GM12875 (cell line): ENCODE data around the gene AGXT.

Source experiments
- H3K4me3 ChIP-seq: one replicate; pipeline ENCODE4 v1.5.1; 2011; ENCODE audit warnings: low read depth, low read length, control low read depth
- TF ChIP-seq, protein P1 (sequence below): IDR thresholded peaks from 2 replicates; pipeline ENCODE4 v1.5.1; 2011; ENCODE audit warnings: low read depth, mild to moderate bottlenecking, control low read depth, inconsistent platforms, low read length, moderate library complexity, borderline replicate concordance; ENCODE audit not compliant: insufficient read depth

AGXT gene

DNA sequence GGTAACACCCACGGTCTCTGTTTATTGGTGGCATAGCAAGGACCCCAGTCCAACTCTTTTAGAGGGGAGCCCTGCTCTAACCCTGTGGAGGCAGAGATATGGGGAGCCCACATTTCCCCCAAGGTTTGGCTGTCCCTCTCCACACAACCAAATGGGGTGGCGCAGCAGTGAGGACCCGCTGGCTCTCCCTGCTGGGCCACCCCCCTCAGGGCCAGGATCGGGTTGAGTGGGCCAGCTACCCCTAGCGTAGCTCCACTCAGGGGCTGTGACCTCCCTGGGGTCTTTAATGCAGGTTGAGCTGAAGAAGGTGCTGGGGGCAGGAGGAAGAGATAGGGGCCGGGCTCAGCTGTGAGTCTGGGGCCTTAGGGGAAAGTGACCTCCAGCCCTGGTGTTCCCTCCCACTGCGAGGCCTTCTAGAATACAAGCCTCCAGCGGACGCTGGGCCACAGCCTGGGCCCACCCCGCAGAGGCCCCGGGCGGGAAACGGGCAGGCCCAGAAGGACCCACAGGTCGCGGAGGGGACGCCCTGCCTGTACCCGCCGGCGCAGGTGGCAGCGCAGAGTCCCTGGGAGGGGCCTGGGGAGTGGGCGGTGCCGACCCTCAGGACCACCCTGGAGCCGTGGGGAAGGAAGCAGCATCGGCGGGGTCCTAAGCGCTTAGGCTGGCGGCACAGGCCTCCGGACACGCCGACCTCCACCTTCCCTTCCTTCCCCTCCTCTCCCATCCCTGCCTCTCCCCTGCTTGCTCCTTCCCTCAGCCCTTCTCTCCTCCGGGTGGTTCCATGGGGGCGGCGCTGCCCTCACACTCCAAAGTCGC lies 47.1 kb downstream of the AGXT start:
- TF ChIP-seq, protein P1, sequence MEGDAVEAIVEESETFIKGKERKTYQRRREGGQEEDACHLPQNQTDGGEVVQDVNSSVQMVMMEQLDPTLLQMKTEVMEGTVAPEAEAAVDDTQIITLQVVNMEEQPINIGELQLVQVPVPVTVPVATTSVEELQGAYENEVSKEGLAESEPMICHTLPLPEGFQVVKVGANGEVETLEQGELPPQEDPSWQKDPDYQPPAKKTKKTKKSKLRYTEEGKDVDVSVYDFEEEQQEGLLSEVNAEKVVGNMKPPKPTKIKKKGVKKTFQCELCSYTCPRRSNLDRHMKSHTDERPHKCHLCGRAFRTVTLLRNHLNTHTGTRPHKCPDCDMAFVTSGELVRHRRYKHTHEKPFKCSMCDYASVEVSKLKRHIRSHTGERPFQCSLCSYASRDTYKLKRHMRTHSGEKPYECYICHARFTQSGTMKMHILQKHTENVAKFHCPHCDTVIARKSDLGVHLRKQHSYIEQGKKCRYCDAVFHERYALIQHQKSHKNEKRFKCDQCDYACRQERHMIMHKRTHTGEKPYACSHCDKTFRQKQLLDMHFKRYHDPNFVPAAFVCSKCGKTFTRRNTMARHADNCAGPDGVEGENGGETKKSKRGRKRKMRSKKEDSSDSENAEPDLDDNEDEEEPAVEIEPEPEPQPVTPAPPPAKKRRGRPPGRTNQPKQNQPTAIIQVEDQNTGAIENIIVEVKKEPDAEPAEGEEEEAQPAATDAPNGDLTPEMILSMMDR = no peak
- no peak overlapping the region for H3K4me3 ChIP-seq

DNA sequence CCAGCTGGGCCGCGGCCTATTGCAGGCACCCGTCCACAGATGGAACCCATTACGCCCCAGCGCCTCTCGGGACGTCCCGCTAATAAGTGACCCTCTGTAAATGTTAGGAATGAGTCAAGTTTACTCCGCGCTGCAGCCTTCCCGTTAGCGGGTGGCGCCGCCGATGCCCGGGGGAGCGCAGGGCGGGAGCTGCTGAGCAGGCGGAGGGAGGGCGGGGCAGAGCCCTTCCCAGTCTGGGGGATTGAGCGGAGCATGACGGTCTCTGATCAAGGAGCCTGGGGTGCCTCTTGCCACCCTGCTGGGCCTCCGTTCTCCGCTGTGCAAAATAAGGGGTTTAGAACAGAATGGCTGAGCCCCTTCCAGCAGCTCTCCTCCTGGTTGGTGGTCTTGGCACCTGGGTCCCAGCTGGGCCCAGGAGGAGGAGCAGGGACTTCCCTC lies 48.0 kb downstream of the AGXT start:
- no peak overlapping the region for H3K4me3 ChIP-seq
- TF ChIP-seq, protein P1 = no peak

DNA sequence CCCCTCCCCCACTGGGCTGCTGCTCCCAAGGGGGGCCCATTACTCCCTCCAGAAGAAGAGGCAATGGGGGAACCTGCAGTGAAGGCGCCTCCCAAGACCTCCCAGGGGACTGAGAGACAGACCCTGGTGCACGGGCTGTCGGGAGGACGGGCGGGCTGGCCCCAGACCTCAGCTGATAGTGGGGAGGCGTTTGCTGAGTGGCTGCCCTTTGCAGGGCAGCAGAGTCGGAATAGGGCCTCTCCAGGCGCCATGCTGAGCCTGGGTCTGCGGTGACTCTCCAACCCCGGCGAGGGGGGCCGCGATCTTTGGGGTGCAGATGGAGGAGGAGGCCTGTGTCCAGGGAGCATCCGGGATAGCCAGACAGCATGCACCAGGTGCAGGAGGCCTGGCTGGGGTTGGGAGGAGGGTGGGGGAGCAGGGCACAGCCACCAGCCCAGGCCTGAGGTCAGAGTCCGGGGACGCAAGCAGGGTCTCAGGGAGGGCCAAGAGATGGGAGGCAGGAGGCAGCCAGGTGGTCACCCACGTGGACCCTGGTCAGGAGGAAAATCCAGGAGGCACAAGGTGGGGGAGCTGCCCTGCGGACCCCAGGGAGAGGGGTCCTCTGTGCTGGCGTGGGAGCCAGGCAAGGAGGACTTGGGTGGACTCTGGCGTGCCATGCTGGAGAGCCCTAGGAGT lies 48.5 kb downstream of the AGXT start:
- H3K4me3 ChIP-seq = no peak overlapping the region
- TF ChIP-seq, protein P1 = no peak

DNA sequence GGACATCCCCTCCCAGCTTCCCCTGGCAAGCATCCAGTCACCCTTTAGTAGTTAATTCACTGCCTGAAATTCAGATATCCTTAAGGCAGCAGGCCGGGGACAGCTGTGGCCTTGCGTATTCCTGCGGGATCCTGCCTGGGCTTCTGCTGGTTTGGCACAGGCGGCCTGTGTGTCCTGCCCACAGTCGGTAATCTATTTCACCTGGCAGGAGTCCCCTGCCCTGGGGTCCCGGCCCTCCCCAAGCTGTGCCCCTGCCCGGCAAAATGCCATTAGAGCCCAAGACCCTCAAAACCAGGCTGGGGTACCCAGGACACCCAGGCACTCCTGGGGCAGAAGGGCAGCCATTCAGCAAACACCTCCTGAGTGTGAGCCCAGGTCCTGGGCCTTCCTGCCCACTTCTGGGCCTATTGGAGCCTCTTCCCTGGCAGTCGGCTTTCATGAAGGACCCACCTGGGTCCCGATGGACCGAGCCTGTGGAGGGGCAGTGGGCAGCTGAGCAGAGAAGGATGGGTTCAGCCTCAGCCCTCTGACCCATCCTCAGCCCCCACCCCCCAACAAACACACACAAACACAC lies 49.1 kb downstream of the AGXT start:
- no peak overlapping the region for H3K4me3 ChIP-seq
- TF ChIP-seq, protein P1 = no peak

DNA sequence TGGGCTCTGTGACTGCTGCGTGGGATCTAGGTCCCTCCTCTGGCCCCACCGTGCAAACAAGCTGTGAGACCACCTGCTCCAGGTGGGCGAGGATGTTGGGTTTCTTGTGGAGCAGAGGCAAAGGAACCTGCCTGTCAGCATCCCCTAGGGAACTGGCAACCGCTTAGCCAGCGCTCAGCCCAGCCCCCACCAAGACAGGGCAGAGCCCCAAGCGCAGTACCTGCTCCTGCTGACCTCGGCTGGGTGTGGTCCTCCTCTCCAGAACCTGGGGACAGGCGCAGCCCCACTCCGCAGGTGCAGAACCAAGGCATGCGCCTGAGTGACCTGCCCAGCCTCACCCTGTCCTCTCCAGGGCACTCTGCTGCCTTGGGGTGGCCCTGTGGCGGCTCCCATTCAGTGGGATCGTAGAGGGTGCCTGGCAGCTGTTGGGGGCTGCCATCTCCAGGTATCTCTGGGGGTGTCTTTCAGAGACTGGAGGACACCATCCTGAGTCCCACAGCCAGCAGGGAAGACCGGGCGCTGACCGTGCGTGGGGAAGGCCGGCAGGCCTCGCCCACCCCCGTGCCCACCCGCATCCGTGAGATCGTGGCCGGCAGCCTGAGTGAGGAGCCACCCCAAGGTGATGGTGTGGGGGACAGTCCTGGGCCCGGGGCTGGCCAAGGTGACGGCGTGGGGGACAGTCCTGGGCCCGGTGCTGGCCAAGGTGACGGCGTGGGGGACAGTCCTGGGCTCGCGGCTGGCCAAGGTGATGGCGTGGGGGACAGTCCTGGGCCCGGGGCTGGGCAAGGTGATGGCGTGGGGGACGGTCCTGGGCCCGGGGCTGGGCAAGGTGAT lies 49.9 kb downstream of the AGXT start:
- TF ChIP-seq, protein P1 = no peak
- H3K4me3 ChIP-seq = no peak overlapping the region

DNA sequence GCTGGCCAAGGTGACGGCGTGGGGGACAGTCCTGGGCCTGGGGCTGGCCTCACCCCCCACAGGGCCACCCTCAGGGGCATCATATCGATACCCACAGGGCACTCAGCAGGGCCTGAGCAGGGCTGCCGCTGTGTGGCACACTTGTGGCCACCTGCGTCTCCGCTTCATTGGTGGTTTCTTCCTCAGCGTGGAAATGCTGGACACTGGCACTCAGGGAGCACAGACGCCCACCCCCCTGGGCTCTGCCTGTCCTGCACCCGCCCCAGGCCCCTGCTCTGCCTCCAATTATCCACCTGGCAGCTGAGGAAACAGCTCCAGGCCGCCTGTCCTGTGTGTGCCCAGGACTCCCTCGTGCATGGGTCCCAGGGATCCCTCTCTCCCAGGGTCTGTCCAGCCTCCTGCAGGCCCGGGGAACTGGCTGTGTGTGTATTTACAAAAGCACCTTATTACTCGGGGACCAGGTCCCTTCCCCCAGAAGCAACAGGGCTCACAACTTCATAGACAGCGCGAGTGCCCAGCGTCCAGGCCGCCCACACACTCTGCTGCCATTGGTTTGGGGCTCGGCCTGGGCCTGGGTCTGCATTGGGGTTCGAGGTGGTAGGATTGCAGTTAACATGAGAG lies 50.6 kb downstream of the AGXT start:
- H3K4me3 ChIP-seq = no peak overlapping the region
- TF ChIP-seq, protein P1 = no peak
